SU-DHL-6 (cell line): ENCODE measurements around the gene RPL6.

ENCODE experiments used
- CTCF ChIP-seq: fragments of 200-600 bp; sonication (generic); IDR thresholded peaks from one replicate; pipeline ENCODE4 v1.5.1; 2017; ENCODE audit warnings: antibody characterized with exemption, mild to moderate bottlenecking, low read length, moderate library complexity; ENCODE audit not compliant: insufficient read depth, poor library complexity, severe bottlenecking
- EZH2phosphoT487 ChIP-seq: fragments of 200-600 bp; sonication (generic), shearing (Covaris generic); conservative IDR thresholded peaks from 2 replicates; pipeline ENCODE4 v1.6.1; 2018; ENCODE audit warnings: mild to moderate bottlenecking, antibody characterized with exemption, low read length, moderate library complexity, mixed read lengths

DNA sequence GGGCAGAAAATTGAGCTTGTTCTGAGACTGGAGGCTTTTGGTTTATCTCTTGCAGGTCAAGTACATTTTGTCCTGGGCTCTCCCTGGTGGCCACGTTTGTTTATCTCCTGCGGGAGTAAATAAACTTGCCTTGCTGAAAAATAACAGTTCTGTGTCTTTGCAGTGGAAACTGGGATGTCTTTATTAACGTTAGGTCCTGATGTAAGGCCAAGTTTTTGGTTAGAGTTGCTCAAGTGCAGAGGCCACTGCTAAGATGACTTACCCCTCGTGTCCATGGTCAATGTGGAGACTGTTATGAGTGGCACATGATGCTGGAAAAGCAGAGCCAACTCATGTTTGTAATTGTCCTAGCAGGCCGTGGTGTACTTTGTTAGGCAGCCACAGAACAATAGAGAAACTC lies 13.1 kb upstream of the RPL6 start:
- no peak for TF ChIP-seq CTCF
- TF ChIP-seq EZH2phosphoT487 = no peak
